HepG2 (cell line): ENCODE measurements around the gene NUP85. TPM values are rescaled to one million over a fixed set of nuclear protein-coding genes. Genes with fewer than 3 reads are reported as not detected.

Experiments
- CSRNP1 ChIP-seq: sonication (generic); formaldehyde crosslinking; IDR thresholded peaks from 2 replicates; pipeline ENCODE4 v1.8.1; 2023; ENCODE audit warnings: mild to moderate bottlenecking, missing genetic modification reagents
- E2F5 ChIP-seq: sonication (generic); formaldehyde crosslinking; conservative IDR thresholded peaks from 2 replicates; pipeline ENCODE4 v1.4.0; 2020; ENCODE audit warnings: missing genetic modification reagents
- GATAD2A ChIP-seq: IDR thresholded peaks from 2 replicates; pipeline ENCODE4 v1.6.1; 2016
- HINFP ChIP-seq: sonication (generic); formaldehyde crosslinking; IDR thresholded peaks from 2 replicates; pipeline ENCODE4 v1.4.0; 2020; ENCODE audit warnings: low read depth, mild to moderate bottlenecking, missing genetic modification reagents
- HNRNPK ChIP-seq: fragments of 200-400 bp; formaldehyde crosslinking; IDR thresholded peaks from 2 replicates; pipeline ENCODE4 v1.6.1; 2018; ENCODE audit warnings: low read length, low read depth, moderate library complexity, mild to moderate bottlenecking; ENCODE audit not compliant: poor library complexity, severe bottlenecking
- HNRNPUL1 ChIP-seq: fragments of 200-400 bp; formaldehyde crosslinking; IDR thresholded peaks from 2 replicates; pipeline ENCODE4 v1.6.1; 2017; ENCODE audit warnings: low read depth, mild to moderate bottlenecking, low read length, moderate library complexity
- MXI1 ChIP-seq: IDR thresholded peaks from 3 replicates; pipeline ENCODE4 v1.6.1; 2012; ENCODE audit warnings: low read depth, low read length, inconsistent platforms, borderline replicate concordance
- NR2F6 ChIP-seq, 2 experiments: IDR thresholded peaks; 2 replicates each; pipeline ENCODE4 v1.6.1; 2016; ENCODE audit warnings: antibody characterized with exemption in 1 of 2, mild to moderate bottlenecking in 1 of 2
- PHF5A ChIP-seq: IDR thresholded peaks from one replicate; pipeline ENCODE4 v1.6.1; 2018; ENCODE audit warnings: low read depth, missing genetic modification reagents; ENCODE audit not compliant: unreplicated experiment
- SMAD9 ChIP-seq: sonication (generic); formaldehyde crosslinking; IDR thresholded peaks from 2 replicates; pipeline ENCODE4 v1.5.1; 2020; ENCODE audit warnings: mild to moderate bottlenecking, missing genetic modification reagents
- SPEN ChIP-seq: sonication (generic); formaldehyde crosslinking; IDR thresholded peaks from 2 replicates; pipeline ENCODE4 v1.5.1; 2020; ENCODE audit warnings: low read depth, mild to moderate bottlenecking, missing genetic modification reagents
- TEAD3 ChIP-seq: optimal IDR thresholded peaks from 2 replicates; pipeline ENCODE3; 2016; ENCODE audit warnings: borderline replicate concordance
- TOPORS ChIP-seq: sonication (generic); formaldehyde crosslinking; IDR thresholded peaks from 2 replicates; pipeline ENCODE4 v1.8.0; 2023; ENCODE audit warnings: mild to moderate bottlenecking, missing genetic modification reagents
- ZBTB38 ChIP-seq: sonication (generic); formaldehyde crosslinking; IDR thresholded peaks from 2 replicates; pipeline ENCODE4 v1.5.1; 2020; ENCODE audit warnings: mild to moderate bottlenecking, missing genetic modification reagents
- ZBTB7B ChIP-seq: sonication (generic); formaldehyde crosslinking; IDR thresholded peaks from 2 replicates; pipeline ENCODE4 v1.4.0; 2020; ENCODE audit warnings: missing genetic modification reagents
- ZNF225 ChIP-seq: sonication (generic); formaldehyde crosslinking; IDR thresholded peaks from 2 replicates; pipeline ENCODE4 v1.4.0; 2020; ENCODE audit warnings: mild to moderate bottlenecking, missing genetic modification reagents
- ZNF660 ChIP-seq: sonication (generic); formaldehyde crosslinking; IDR thresholded peaks from 2 replicates; pipeline ENCODE4 v1.5.1; 2020; ENCODE audit warnings: mild to moderate bottlenecking, low read depth, missing genetic modification reagents, borderline replicate concordance
- ZNF703 ChIP-seq: sonication (generic); formaldehyde crosslinking; IDR thresholded peaks from 2 replicates; pipeline ENCODE4 v1.5.1; 2020; ENCODE audit warnings: missing genetic modification reagents, mild to moderate bottlenecking, moderate library complexity, borderline replicate concordance
- ZNF841 ChIP-seq: sonication (generic); formaldehyde crosslinking; IDR thresholded peaks from 2 replicates; pipeline ENCODE4 v1.8.1; 2023; ENCODE audit warnings: missing genetic modification reagents, borderline replicate concordance
- polyA plus RNA-seq, 8 experiments: library from polyadenylated mRNA; depleted of rRNA in 3 of 8; stranded (reverse) in 7 of 8; unstranded in 1 of 8; fragments of >200 nt; fragmentation: Illumina TruSeq in 4 of 8; extraction: Trizol in 4 of 8; gene quantifications; 2 replicates each; pipeline versions ENCODE4 v1.2.1 to v1.2.3, GENCODE V29; 2011 to 2016; ENCODE audit warnings: low read depth in 4 of 8, missing spikeins in 1 of 8, mixed read lengths in 1 of 8; ENCODE audit not compliant: insufficient read depth in 1 of 8
- total RNA-seq, 5 experiments: library from RNA; depleted of rRNA; stranded (reverse); fragments of >200 nt; fragmentation: Illumina TruSeq; extraction: Trizol; gene quantifications; 2 replicates each; pipeline ENCODE4 v1.2.3, GENCODE V29; 2016; ENCODE audit warnings: low read depth in 1 of 5
- TF ChIP-seq, protein P1 (sequence below): IDR thresholded peaks from 2 replicates; pipeline ENCODE4 v1.6.1; 2012; ENCODE audit warnings: low read depth, low read length, improper control_type of control experiment
- TF ChIP-seq, protein P2 (sequence below): IDR thresholded peaks from 2 replicates; pipeline ENCODE4 v1.6.1; 2016

Gene NUP85
- total and polyA plus RNA-seq, 2 of the 13 experiments (the other 11 are each of a cell fraction or from before 2014, with no cell fraction given): 89.1 to 124 TPM

DNA sequence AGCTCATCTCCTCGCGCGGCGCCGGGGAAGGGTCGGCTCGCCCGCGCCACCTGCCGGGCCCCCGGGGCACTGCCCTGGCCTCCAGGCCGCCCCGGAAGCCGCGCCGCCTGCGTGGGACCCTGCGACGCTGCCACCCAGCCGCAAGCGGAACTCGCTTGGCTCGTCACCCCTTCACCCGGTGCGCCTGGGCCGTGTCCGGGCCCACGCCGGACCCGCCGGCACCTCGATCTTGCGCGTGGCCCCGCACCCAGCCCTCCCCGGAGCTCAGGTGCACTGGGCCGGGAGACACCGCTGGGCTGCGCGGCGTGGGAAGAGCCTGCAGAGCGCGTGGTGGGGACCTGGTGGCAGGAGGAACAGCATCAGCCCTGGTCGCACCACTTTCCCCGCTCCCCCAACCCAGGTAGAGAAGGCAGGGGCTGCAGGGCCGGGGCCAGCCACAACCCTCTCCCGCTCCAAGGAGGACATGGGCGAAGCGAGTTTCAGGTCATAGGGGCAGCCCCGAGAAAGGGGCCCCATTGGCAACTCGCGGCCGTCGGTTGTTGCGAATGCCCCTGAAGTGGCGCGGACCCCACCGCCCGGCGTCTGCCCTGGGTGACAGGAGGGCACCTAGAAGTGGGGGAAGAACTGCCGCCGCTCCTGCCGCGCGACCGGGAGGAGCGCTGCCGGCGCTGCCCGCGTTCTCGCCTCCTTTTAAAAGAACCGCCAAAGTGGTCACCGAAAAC lies 65.9 kb downstream of the NUP85 start (continued):
- TF ChIP-seq TEAD3 (CRISPR knock-in tag) (no peak), HNRNPUL1 (no peak), MXI1 (peak; percentile 87; the same call in 2 of the 3 replicates), GATAD2A (CRISPR knock-in tag) (no peak), ZNF703 (CRISPR knock-in tag) (no peak; the same call in 1 of the 2 replicates), E2F5 (CRISPR knock-in tag) (no peak), NR2F6 (IDR thresholded peaks at IDR 0.05) (no peak), NR2F6 (CRISPR knock-in tag; IDR thresholded peaks at IDR 0.05) (no peak), PHF5A (CRISPR knock-in tag) (peak; percentile 59), ZNF841 (CRISPR knock-in tag) (no peak), TOPORS (CRISPR knock-in tag) (peak; percentile 93; the same call in 1 of the 2 replicates), HINFP (CRISPR knock-in tag) (no peak; the same call in 1 of the 2 replicates), CSRNP1 (peak; percentile 80; the same call in 1 of the 2 replicates), ZNF225 (CRISPR knock-in tag) (no peak; the same call in none of the 2 replicates), SPEN (CRISPR knock-in tag) (peak; percentile 73), ZNF660 (peak; percentile 77; the same call in 1 of the 2 replicates), ZBTB38 (CRISPR knock-in tag) (0 out of 2 replicates have a peak, but pooled peaks have one; percentile 48), SMAD9 (CRISPR knock-in tag) (peak; percentile 63; the same call in 1 of the 2 replicates), ZBTB7B (CRISPR knock-in tag) (peak; percentile 57; the same call in 1 of the 2 replicates), HNRNPK (peak; percentile 33)
- TF ChIP-seq, protein P1, sequence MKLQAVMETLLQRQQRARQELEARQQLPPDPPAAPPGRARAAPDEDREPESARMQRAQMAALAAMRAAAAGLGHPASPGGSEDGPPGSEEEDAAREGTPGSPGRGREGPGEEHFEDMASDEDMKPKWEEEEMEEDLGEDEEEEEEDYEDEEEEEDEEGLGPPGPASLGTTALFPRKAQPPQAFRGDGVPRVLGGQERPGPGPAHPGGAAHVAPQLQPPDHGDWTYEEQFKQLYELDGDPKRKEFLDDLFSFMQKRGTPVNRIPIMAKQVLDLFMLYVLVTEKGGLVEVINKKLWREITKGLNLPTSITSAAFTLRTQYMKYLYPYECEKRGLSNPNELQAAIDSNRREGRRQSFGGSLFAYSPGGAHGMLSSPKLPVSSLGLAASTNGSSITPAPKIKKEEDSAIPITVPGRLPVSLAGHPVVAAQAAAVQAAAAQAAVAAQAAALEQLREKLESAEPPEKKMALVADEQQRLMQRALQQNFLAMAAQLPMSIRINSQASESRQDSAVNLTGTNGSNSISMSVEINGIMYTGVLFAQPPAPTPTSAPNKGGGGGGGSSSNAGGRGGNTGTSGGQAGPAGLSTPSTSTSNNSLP: no peak
- TF ChIP-seq, protein P2, sequence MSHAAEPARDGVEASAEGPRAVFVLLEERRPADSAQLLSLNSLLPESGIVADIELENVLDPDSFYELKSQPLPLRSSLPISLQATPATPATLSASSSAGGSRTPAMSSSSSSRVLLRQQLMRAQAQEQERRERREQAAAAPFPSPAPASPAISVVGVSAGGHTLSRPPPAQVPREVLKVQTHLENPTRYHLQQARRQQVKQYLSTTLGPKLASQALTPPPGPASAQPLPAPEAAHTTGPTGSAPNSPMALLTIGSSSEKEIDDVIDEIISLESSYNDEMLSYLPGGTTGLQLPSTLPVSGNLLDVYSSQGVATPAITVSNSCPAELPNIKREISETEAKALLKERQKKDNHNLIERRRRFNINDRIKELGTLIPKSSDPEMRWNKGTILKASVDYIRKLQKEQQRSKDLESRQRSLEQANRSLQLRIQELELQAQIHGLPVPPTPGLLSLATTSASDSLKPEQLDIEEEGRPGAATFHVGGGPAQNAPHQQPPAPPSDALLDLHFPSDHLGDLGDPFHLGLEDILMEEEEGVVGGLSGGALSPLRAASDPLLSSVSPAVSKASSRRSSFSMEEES (CRISPR knock-in tag): no peak
